GM19397 (cell line): ENCODE results near the gene SAMD1.

ENCODE experiments used
- ATAC-seq: cut with Tn5 transposase; IDR thresholded peaks from one replicate; pipeline ENCODE4 v1.9.1; 2021; ENCODE audit warnings: mild to moderate bottlenecking, moderate library complexity; ENCODE audit not compliant: unreplicated experiment

Gene SAMD1

GRCh38 chr19:14113762-14114414 lies 23.3 kb upstream of the SAMD1 start:
- no peak for ATAC-seq

- no peak for ATAC-seq
Measured at GRCh38 chr19:14112809-14113385, 22.3 kb upstream of the SAMD1 start.

- ATAC-seq, result no peak
Measured at GRCh38 chr19:14112051-14112808, 21.7 kb upstream of the SAMD1 start.

- no peak for ATAC-seq
Measured at GRCh38 chr19:14111486-14111885, 20.9 kb upstream of the SAMD1 start.

GRCh38 chr19:14110650-14111049 lies 20.1 kb upstream of the SAMD1 start:
- ATAC-seq, result no peak

- ATAC-seq, result no peak
Measured at GRCh38 chr19:14107581-14108461, 17.3 kb upstream of the SAMD1 start.

GRCh38 chr19:14106840-14107239 lies 16.3 kb upstream of the SAMD1 start:
- ATAC-seq, result no peak

- ATAC-seq, result no peak
Measured at GRCh38 chr19:14105680-14106079, 15.1 kb upstream of the SAMD1 start.

- no peak for ATAC-seq
Measured at GRCh38 chr19:14103310-14103709, 12.8 kb upstream of the SAMD1 start.

GRCh38 chr19:14102756-14103155 lies 12.2 kb upstream of the SAMD1 start:
- ATAC-seq, result no peak

GRCh38 chr19:14102102-14102696 lies 11.6 kb upstream of the SAMD1 start:
- ATAC-seq, result no peak

- no peak for ATAC-seq
Measured at GRCh38 chr19:14101003-14101545, 10.5 kb upstream of the SAMD1 start.

- no peak for ATAC-seq
Measured at GRCh38 chr19:14097532-14098151, 7.1 kb upstream of the SAMD1 start.

GRCh38 chr19:14096272-14096992 lies 5.9 kb upstream of the SAMD1 start:
- no peak for ATAC-seq

GRCh38 chr19:14094854-14095253 lies 4.3 kb upstream of the SAMD1 start:
- no peak for ATAC-seq

GRCh38 chr19:14093117-14093823 lies 2.7 kb upstream of the SAMD1 start:
- ATAC-seq, result no peak

GRCh38 chr19:14091813-14092462 lies 1.4 kb upstream of the SAMD1 start:
- ATAC-seq, result peak; percentile 1

- ATAC-seq, result peak; percentile 60
Measured at GRCh38 chr19:14091081-14091812, 696 bp upstream of the SAMD1 start.
